Adrenal gland (tissue), 12 donors: Measurements from ENCODE around the gene ASPG. TPM values are rescaled to one million over a fixed set of nuclear protein-coding genes. Genes with fewer than 3 reads are reported as not detected.

Experiments
- DNase-seq, 7 donors: peaks; one replicate each; pipeline ENCODE4 v3.0.0-alpha.2; 2019 to 2020
- H3K27ac ChIP-seq, 5 donors: fragments of 200-600 bp; sonication (generic) in 4 of 5; 1 replicate in 3 of 5; 2 replicates in 2 of 5; pipeline versions ENCODE4 v1.5.1 to v1.8.0; 2016 to 2020; ENCODE audit warnings: mild to moderate bottlenecking in 1 of 5
- H3K27me3 ChIP-seq: fragments of 200-600 bp; 2 replicates; pipeline ENCODE4 v1.8.0; 2021
- H3K36me3 ChIP-seq, 2 donors: fragments of 200-600 bp; replicated peaks in 1 of 2; 1 replicate in 1 of 2; 2 replicates in 1 of 2; pipeline versions ENCODE4 v1.5.1 to v1.8.0; 2018 to 2022
- H3K4me1 ChIP-seq, 2 donors: fragments of 200-600 bp; replicated peaks in 1 of 2; 1 replicate in 1 of 2; 2 replicates in 1 of 2; pipeline versions ENCODE4 v1.5.1 to v1.8.0; 2018 to 2021
- H3K4me3 ChIP-seq, 4 donors: fragments of 200-600 bp; sonication (generic) in 3 of 4; one replicate each; pipeline ENCODE4 v1.5.1; 2016 to 2018
- H3K9me3 ChIP-seq, 3 donors: fragments of 200-600 bp; sonication (generic) in 1 of 3; replicated peaks in 1 of 3; 1 replicate in 2 of 3; 2 replicates in 1 of 3; pipeline versions ENCODE4 v1.5.1 to v1.8.0; 2016 to 2021
- CTCF ChIP-seq, 6 experiments: fragments of 450-650 bp in 4 of 6; fragments of 200-600 bp in 2 of 6; sonication (generic) in 1 of 6; IDR thresholded peaks; 1 replicate in 5 of 6; 2 replicates in 1 of 6; pipeline versions ENCODE4 v1.5.1 to v1.8.0; 2016 to 2021; ENCODE audit warnings: antibody characterized with exemption in 6 of 6, mild to moderate bottlenecking in 2 of 6, moderate library complexity in 1 of 6
- POLR2A ChIP-seq, 2 donors: fragments of 450-650 bp; IDR thresholded peaks; one replicate each; pipeline ENCODE4 v1.6.1; 2017; ENCODE audit warnings: antibody characterized with exemption in 2 of 2, mild to moderate bottlenecking in 2 of 2, moderate library complexity in 1 of 2
- WGBS, 4 donors: extraction: QIAGEN DNeasy Blood & Tissue Kit in 2 of 4; methylation state at CpG; one replicate each; pipeline versions ENCODE4 v1.1.5 to v1.1.7; 2013 to 2017; 5-methylcytosine and 5-hydroxymethylcytosine counted together
- intact Hi-C, 2 donors: fragments of 100-400 bp; cut with DNase I; formaldehyde crosslinking; loops; one replicate each; pipeline versions ENCODE4 v1.14.1 to v1.15.0; 2022 to 2023
- microRNA counts, 2 donors: library from miRNA; unstranded; fragments of <30 nt; microRNA quantifications; one replicate each; lab custom pipeline; 2016
- microRNA-seq, 3 donors: library from miRNA; unstranded; fragments of <30 nt; microRNA quantifications; one replicate each; pipeline ENCODE4, GENCODE V29; 2017 to 2020
- polyA plus RNA-seq, 3 donors: library from polyadenylated mRNA; stranded (reverse); fragments of 200-250 nt in 2 of 3; fragments of 350-450 nt in 1 of 3; fragmentation: Illumina TruSeq in 1 of 3; extraction: RNeasy Lipid Tissue Mini Kit (QIAGEN cat#74804) in 1 of 3; gene quantifications; one replicate each; pipeline ENCODE4 v1.2.3, GENCODE V29; 2013 to 2014
- small RNA-seq, 2 donors: library from RNA; depleted of rRNA; stranded (forward); fragments of <200 nt; gene quantifications; one replicate each; pipeline ENCODE3, GENCODE V24; 2016
- total RNA-seq, 9 donors: library from RNA; depleted of rRNA in 4 of 9; stranded (reverse); fragments of >200 nt in 4 of 9; fragments of 120-200 nt in 1 of 9; fragmentation: NEBNext Ultra II Directional in 1 of 9; extraction: Animal tissue kit (Norgen Biotek cat#: 25700) in 1 of 9; gene quantifications; one replicate each; pipeline versions ENCODE4 v1.1.0 to v1.2.4, GENCODE V29; 2013 to 2023
- donor health status: healthy with polysubstance abuse.
- donor health status: Bipolar disorder and iron deficiency.
- donor health status: DM: yes; HTN: yes; CAD: no.
- donor health status: DM: no; HTN: no; CAD: no.
- donor health status: DM: no; HTN: no; CAD: no.
- donor health status: DM: yes; HTN: yes; CAD: no.

The ASPG gene
- total and polyA plus RNA-seq, 12 donors = 0.07 to 9.1 (median 3.3) TPM

- H3K27me3 ChIP-seq = no peaks in the 10 kb centered on the region
- no peak for TF ChIP-seq POLR2A (IDR thresholded peaks at IDR 0.05)
- TF ChIP-seq CTCF (IDR thresholded peaks at IDR 0.05) = no peak
- intact Hi-C loops = no loop called here
- 71 to 82% (median 81%) methylated on average over 13 to 23 of the region's 23 CpGs for WGBS, 4 donors
- no peaks in the 10 kb centered on the region for H3K4me1 ChIP-seq
- DNase-seq = no peak
- no peaks in the 10 kb centered on the region for H3K36me3 ChIP-seq
- H3K9me3 ChIP-seq = no peaks in the 10 kb centered on the region
- no peak overlapping the region for H3K27ac ChIP-seq
- no peak overlapping the region for H3K4me3 ChIP-seq
Observed at GRCh38 chr14:104164041-104164440, 78.5 kb downstream of the ASPG start.

GRCh38 chr14:104164512-104164911 is 79.0 kb downstream of the ASPG start:
- Histone ChIP-seq H3K27me3 (no peaks in the 10 kb centered on the region), H3K27ac (no peak overlapping the region), H3K9me3 (no peaks in the 10 kb centered on the region), H3K4me3 (no peak overlapping the region), H3K4me1 (no peaks in the 10 kb centered on the region), H3K36me3 (no peaks in the 10 kb centered on the region)
- WGBS, 4 donors = 75 to 81% (median 78%) methylated on average over 9 of the region's 9 CpGs
- no peak for DNase-seq
- TF ChIP-seq CTCF (IDR thresholded peaks at IDR 0.05) (no peak), POLR2A (IDR thresholded peaks at IDR 0.05) (no peak)
- intact Hi-C loops = no loop called here

MicroRNA genes within 50 kb of the gene (microRNA counts, 767-probe panel; counts per million panel counts)
- 0 counts per million in 2 donors for microRNA hsa-miR-203 (lab: Ali Mortazavi, UCI)

Small RNAs within 50 kb of the gene (microRNA-seq; reads per million reads assigned to microRNA genes)
- 0 reads per million in 3 donors for gene MIR203A
- 0 reads per million in 3 donors for gene MIR203B

Small RNAs within 50 kb of the gene (small RNA-seq; reads per million reads assigned to genes)
- 3.0 to 8.6 reads per million in 2 donors for gene MIR203A

Other genes with a start within 250 kb of the ASPG start
- gene PPP1R13B, start 238.1 kb upstream of the ASPG start, total RNA-seq = 10 to 100 TPM in 8 of 9 donors, 1 to 10 TPM in 1; 9.6 to 42.4 (median 24.6) TPM
- gene PPP1R13B, start 238.1 kb upstream of the ASPG start, polyA plus RNA-seq = 10 to 100 TPM; 14.6 to 24.8 (median 17.0) TPM
- 1 to 10 TPM in 8 of 9 donors, under 1 TPM in 1; 0.06 to 7.0 (median 2.6) TPM for gene TDRD9, start 157.2 kb upstream of the ASPG start, total RNA-seq
- gene TDRD9, start 157.2 kb upstream of the ASPG start, polyA plus RNA-seq = 1 to 10 TPM; 2.2 to 7.8 (median 5.8) TPM
- not detected for gene RD3L, start 143.2 kb upstream of the ASPG start, total RNA-seq
- gene RD3L, start 143.2 kb upstream of the ASPG start, polyA plus RNA-seq = not detected
- 10 to 100 TPM in 4 of 9 donors, 1 to 10 TPM in 5; 1.8 to 23.9 (median 7.1) TPM for gene KIF26A, start 52.9 kb downstream of the ASPG start, total RNA-seq
- gene KIF26A, start 52.9 kb downstream of the ASPG start, polyA plus RNA-seq = 10 to 100 TPM in 1 of 3 donors, 1 to 10 TPM in 1, under 1 TPM in 1; 0.49 to 16.1 (median 2.5) TPM